HG03442 (cell line): Measurements from ENCODE around the gene TMCO4.

Experiments used
- ATAC-seq: cut with Tn5 transposase; IDR thresholded peaks from one replicate; pipeline ENCODE4 v1.9.1; 2021; ENCODE audit warnings: mild to moderate bottlenecking, moderate library complexity; ENCODE audit not compliant: unreplicated experiment

The TMCO4 gene

DNA sequence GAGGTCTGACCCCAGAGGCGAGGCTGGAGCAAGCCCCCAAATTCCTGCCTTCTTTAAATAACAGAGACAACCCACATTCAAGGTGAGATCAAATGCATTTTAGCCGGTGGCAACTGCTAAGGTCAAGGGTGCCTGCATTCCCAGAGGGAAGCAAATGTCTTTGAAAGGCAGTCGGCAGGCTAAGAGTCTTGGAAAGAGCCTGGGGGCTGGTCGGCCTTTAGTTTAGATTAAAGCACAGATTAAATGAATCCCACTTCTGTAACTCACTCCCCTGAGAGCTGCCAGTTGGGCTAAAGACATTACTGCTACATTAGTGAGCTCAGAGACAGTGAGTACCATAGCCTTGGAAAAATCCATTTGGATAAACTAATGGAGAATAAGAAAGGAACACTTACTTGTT is 75.8 kb downstream of the TMCO4 start:
- ATAC-seq: no peak

DNA sequence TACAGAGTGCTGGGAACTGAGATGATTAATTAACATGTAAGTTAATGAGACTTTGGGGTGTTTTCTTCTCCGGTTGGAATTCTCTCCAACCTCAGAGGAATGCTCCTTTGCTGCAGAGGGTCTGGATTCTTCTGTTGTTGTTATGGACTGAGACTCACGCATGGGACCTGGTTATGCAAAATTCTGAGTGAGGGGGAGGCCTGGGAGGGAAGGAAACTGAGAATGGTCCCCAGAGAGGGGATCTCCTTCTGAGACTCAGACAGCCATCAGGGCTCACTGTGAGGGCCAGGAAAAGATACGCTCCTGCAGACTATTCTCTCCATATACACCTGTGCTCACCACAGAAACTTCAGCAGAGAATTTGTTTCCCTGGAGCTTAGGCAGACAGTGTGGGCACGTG is 78.7 kb downstream of the TMCO4 start:
- no peak for ATAC-seq

DNA sequence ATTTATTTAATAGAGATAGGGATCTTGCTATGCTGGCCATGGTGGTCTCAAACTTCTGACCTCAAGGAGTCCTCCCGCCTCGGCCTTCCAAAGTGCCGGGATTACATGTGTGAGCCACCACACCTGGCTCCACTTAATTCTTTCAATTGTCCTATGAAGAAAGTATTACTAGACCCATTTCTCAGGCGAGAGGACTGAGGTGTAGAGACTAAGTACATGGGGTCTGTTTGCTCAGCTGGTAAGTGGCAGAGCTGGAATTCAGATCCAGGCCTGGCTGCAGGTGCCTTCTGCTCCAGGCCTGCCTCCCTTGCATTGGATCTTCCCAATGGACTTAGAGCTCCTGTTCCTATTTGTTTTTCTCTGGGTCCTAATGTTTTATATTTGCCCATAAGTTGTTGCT is 79.5 kb downstream of the TMCO4 start:
- no peak for ATAC-seq

DNA sequence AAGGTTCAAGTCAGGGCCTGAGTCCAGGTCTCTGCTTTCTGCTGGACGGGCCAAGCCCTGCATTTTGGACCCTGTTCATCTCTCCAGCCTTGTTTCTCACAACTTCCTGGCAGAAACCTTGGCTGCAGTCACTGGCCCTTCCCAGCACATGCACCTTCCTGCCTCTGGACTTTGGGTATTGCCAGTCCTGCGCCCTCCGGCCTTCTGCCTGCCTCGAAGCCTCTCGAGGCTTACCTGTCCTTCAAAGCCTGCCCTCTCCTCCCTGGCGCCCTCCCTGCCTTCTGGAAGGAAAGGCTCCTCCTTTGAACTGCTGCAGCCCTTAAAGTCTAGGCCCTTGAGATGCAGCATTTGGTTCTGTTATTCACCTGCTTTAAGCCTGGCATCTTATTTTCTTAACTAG is 82.2 kb downstream of the TMCO4 start:
- no peak for ATAC-seq

DNA sequence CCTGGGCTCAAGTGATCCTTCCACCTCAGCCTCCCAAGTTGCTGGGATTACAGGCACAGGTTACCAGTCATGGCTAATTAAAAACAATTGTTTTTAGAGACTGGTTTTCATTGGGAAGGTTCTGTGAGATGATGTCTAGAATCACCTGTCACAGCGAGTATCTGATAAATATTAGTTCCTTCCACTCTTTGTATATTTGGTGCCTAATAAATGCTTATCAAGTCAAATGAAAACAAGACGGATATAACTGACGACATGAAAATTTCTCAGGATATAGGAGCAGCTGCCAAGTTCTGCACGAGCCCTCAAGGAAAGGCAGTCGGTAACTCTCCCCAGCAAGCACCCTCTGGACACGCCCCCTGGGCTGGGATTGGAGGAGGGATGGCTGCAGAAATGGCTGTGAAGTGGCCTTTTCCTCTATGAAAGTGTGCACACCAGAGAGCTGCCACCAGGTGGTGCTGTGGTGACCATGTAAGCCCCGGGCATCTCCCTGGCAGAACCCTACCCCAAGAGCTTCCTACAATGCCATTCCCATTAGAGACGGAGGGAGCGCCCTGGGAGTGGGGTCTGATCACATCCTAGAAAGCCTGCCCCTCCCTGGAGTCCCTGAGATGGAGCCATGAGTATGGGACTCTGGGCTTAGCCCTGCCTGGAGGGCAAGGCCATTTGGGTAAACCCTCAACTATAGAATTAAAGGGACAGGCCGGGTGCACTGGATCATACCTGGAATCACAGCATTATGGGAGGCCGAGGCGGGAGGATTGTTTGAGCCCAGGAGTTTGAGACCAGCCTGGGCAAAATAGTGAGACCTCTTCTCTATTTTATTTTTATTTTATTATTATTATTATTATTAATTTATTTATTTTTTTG is 84.1 kb downstream of the TMCO4 start:
- ATAC-seq: no peak

DNA sequence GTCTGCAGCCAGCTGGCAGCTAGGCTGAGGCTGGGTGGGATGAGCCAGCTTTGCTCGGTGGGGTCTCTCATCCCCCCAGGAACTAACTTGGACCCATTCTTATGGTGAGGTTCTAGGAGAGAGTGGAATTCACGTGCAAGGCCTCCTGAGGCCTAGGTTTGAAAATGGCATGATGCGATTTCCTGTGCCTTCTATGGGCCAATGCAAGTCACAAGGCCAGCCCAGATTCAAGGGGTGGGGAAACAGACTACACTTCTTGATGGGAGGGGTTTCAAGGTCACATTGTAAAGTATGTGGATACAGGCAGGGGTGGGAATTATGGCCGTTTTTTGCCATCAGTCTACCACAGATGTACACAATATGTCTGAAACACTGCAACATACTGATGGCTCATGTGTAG is 86.8 kb downstream of the TMCO4 start:
- no peak for ATAC-seq

DNA sequence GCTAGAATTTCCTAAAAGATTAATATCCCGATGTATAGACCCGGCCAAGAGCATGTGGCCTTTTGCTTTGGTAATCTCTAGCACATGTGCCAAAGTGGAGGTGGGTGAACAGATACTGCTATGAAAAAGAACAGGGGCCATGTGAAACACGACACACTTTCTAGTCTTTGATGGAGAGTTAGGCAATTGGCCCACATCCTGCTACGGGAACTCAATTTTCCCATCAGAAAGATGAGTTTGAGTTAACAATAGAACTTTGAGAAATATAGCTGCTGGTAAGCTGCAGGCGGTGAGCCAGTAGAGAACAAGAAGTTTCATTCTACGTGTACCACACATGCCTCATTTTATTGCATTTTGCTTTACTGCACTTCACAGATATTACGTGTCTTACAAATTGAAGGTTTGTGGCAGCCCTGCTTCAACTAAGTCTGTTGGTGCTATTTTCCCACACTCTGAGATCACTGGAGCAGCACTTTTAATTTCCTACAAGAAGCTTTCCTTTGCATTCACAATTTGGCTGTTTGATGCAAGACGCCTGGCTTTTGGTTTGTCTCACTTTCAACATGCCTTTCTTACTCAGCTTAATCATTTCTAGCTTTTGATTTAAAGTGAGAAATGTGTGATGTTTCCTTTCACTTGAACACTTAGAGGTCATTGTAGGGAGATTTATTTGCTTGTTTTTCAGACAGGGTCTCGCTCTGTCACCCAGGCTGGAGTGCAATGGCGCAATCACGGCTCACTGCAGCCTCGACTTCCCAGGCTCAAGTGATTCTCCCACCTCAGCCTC is 88.7 kb downstream of the TMCO4 start:
- ATAC-seq: peak; percentile 45

DNA sequence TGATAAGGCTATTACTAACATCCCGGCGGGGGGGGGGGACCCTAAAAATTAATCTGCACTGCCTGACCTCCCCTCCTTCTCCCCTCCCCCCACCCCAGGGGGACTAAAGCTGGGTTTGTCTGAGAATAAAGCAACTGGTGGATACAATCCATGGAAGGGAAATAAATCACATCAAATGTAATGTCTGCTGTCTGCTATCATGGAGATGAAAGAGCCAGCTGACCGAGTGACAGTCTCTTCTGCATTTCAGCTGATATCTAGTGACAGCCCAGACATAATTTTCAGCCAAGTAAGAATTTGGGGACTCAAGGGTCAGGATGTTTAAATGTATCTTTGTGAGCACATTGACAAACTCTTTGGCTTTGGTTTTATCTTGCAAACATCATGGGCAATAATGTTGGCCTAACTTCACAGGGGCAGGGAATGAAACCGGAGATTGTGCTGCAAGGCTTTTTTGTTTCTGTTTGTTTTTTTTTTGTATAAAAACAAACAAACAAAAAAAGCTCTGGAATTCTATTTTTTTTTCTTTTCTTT is 90.4 kb downstream of the TMCO4 start:
- ATAC-seq: no peak

DNA sequence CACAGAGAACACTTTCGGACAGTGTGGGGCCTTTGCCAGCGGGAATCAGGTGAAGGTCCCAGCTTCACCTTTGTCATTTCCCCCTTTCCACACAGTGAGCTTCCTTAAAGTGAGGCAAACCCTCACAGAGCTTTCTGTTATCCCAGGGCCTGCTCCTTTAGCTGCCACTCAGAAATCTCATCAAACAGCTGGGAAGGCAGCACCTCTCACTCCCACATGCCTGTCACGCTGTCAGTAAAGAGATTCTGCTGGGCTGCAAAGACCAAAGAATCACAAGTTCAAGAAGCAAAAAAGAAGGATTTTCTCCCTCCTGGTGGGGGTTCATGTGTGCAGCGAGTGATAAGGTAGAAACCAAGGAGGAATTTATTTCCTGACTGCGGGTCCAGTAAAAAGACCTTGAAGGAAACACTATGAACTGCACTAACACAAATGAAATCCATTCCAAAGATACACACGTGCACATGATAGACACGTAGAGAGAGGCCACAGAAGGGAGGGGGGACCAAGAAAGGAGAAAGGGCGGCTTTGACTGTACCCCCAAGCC is 91.1 kb downstream of the TMCO4 start:
- no peak for ATAC-seq

DNA sequence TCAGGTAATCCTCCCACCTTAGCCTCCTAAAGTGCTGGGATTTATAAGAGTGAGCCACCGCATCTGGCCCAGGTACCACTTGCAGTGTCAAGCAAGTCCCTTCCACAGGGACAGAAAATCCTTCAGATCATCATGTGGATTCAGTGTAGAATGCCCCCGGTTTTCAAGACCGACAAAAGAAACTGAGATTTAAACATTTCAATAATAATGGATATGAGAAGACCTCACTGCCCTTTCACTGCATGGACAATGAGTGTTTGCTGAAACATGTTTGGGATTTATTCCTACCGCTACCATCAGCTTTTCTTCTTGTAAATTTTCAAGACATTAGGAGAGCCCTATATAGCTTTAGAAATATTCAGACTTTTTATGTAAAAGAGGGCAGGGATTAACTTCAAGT is 93.6 kb downstream of the TMCO4 start:
- no peak for ATAC-seq

DNA sequence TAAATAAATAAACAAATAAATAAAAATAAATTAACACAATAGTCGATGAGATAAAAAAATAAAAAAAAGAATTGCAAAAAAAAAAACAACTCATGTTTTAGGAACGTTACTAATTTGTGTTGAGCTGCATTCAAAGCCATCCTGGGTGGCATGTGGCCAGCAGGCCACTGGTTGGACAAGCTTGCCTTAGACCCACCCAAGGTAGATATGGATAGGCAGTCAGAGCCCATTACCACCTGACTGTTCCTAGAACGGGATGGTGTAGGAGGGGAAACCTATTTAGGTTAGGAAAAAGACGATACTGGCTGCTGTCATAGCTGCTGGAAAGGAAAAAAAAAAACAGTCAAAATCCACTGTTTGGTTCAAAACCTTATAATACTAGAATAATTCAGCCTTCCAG is 94.3 kb downstream of the TMCO4 start:
- ATAC-seq: no peak

DNA sequence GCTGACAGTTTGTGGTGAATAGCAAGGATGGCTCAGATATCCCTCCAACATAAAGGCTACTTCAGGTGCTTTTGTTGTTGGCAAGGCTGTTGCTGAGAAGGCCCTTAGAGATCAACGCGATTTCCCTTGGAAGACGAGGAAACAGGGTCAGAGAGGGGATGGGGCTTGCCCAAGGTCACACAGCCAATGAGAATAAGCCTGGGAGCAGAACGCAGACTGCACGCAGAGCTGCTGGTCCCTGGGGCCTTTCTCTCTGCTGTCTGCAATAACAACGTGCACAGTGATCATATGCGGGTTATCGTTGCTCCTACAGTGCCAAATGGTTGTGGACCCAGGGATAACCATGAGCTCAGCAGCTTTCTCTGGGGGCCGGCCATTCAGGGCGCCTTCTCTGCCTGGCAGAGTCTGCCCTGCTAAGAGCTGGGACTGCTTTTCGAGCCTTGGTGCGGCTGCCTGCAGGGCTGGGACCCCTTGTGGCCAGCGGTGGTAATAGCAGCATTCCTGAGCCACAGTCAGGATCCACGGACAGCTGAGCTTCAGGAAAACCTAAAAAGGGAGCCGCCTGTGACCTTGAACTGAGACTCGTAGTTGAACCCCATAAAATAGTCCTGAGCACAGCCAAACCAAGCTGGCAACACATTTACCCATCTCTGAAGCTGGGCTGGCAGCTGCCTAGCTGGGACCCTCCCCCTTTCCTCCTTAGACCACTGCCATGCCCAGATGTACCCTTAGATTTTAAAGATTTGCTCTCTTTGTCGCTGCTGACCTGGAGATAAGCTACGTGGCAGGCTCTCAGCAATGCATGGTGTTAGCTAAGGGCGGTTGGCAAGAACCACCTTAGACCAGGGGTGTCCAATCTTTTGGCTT is 95.2 kb downstream of the TMCO4 start:
- ATAC-seq: no peak

DNA sequence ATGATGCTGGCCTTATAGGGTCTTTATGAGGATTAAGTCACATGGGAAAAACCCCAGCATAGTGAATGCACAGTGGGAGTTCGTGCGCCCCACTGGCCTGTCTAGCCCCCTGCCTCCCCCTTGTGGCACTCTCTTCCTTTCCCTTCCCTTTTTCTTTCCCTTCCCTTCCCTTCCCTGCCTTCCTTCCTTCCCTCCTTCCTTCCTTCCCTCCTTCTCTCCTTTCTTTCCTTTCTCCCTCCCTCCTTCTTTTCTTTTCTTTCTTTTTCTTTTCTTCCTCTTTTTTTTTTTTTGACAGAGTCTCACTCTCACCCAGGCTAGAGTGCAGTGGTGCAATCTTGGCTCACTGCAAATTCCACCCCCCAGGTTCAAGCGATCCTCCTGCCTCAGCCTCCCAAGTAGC is 96.4 kb downstream of the TMCO4 start:
- no peak for ATAC-seq

DNA sequence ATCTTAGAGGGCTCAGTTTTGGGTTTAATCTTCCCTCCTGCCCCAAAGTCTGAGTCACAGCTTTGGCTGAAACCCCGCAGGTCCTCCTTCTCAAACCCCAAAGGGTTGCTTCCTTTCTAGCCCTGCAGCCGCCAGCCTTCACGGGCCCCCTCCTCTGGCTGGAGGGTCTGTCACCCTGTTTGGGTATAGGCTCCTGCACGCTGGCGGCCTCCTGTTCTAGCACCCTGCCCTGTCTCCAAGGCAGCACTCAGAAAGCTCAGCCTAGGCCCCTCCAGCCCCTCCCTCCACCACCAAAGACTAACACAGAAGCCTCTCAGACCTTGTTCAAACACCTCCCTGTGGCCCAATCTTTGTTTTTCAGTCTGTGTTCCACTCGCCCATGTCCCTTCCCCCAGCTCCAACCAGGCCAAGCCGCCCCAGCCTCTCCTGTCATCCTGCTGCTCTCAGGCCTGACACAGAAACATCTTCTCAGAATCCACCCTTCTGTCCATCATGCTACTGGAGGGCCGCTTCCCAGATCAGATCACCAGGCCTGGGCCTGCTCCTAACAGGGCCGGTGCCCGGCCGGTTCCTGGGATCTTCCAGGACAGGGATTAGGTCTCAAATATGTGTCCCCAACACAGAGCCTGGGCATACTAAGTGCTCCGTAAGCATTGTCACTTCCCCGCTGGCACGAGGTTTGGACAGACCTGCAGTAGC is 99.5 kb downstream of the TMCO4 start:
- no peak for ATAC-seq

DNA sequence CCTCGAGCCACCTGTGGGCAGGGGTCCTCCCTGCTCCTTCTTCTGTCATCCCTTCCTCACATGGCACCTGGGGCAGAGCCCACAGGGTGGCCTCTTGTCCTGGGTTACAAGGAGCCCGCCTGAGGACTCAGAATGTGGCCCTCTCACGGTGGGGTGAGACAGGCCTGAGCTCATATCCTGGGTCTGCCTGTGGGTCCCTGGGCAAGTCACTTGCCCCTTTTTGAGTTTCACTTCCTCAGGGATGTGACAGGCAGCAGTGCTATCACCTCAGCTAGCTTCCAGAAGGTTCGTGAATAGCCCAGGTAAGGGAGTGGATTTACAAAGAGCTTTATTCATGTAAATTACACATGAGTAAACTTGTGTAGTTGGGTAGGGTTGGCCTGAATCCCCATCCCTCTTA is 101.5 kb downstream of the TMCO4 start:
- ATAC-seq: no peak

DNA sequence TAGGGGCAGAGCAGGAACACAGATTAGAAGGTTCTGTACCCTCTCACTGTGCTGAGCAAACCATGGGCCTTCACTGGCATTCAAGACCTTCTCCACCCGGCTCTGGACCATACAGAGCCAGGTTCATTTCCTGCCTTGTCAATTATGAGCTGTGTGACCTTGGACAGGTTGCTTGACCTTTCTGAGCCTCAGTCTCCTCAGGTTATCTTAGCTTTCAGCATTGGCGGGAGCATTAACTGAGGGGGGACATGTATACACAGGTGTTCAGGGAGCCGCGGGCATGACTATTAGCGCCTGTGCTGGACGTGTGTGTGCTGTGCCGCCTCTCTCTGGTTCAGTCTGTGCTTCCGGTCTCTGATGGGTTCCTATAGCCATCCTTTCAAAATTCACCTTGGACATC is 102.9 kb downstream of the TMCO4 start:
- no peak for ATAC-seq

DNA sequence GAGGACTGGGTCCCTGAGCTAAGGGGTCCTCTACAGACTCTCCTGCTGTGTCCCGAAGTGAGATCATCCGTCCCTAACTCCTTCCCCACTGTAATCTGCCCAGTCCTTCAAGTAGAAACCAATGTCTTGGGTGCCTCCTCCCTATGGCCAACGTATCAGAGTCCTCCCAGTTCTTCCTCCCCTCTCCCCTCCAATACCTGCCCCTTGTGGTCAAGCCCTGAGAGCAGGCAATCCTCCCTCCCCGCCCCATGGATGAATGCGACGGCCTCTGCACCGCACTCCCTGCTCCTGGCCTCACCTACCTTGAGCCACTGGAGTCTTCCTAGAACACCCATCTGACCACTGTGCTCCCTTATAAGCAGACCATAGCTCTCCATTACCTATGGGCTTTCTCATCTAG is 103.9 kb downstream of the TMCO4 start:
- ATAC-seq: no peak

DNA sequence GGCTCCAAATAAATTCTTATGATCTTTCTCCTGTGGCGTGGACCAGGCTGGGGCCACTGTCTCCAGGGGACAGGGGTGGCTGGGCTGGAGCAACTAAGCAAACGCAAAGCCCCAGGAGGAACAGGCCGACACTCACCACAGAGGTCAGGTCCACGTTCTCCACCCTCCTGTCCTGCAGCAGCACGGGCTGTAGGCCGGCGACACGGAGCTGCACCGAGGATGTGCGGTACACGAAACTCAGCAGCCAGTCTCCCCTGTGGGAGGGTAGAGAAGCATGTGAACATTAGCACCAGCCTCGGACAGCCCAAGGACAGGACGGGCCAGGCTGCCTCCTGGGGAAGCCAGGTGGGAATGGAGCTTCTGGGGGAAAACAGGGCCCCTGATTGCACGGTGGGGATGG is 105.4 kb downstream of the TMCO4 start:
- ATAC-seq: no peak

DNA sequence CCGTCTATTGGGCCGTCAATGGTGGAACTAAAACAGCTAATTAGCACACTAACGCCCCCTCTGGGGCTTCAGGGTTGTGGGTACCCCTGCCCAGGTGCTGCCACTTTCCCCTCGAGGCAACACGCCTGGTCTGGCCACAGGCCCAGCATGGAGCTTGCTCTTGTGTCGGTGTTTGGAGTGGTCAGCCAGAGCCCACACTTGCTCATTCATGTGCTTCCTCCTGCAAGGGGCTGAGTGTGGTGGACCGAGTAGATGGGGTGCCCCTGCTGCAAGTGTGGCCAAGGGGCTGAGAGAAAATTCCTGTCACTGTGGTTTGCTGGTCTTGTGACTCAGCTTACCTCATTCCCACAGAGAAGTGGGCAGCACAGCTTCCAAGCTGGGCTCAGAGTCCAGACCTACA is 109.4 kb downstream of the TMCO4 start:
- ATAC-seq: no peak

DNA sequence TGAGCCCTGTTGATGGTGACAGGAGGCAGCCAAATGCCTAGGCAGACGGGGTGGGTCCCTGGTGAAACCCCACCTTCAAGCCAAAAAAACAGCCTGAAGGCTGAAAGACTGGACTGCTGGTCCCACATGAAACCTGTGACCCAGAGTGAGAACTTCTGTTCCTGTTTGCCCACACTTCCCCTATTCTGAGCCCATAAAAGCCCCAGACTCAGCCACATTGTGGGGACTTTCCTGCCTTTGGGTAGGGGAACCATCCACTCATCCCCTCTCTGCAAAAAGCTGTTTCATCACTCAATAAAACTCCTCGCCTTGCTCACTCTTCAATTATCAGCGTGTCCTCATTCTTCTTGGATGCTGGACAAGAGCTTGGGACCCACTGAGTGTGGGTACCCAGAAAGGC is 109.9 kb downstream of the TMCO4 start:
- ATAC-seq: no peak
